ENCODE results near the gene CD96. TPM values are rescaled to one million over a fixed set of nuclear protein-coding genes. Genes with fewer than 3 reads are reported as not detected.
"Not testable (repeated sequence)": the region's sequence is repeated elsewhere in the genome, so short reads cannot be mapped to it uniquely, and the experiment has no call there.

The CD96 gene
- total RNA-seq, 3 donors from 2014 or later, result 4.1 to 6.6 (median 5.4) TPM

GRCh38 chr3:111509308-111509707 lies 32.7 kb upstream of the CD96 start:
- intact Hi-C loops (cut with DNase I, micrococcal nuclease), result no loop called here
- no peaks in the 10 kb centered on the region for H3K4me1 ChIP-seq (ENCODE audit: low read depth)
- no peaks in the 10 kb centered on the region for H3K36me3 ChIP-seq (ENCODE audit: low read depth)
- DNase-seq (no peak), ATAC-seq (no peak)
- no peak overlapping the region for H3K4me3 ChIP-seq
- TF ChIP-seq, protein P1, sequence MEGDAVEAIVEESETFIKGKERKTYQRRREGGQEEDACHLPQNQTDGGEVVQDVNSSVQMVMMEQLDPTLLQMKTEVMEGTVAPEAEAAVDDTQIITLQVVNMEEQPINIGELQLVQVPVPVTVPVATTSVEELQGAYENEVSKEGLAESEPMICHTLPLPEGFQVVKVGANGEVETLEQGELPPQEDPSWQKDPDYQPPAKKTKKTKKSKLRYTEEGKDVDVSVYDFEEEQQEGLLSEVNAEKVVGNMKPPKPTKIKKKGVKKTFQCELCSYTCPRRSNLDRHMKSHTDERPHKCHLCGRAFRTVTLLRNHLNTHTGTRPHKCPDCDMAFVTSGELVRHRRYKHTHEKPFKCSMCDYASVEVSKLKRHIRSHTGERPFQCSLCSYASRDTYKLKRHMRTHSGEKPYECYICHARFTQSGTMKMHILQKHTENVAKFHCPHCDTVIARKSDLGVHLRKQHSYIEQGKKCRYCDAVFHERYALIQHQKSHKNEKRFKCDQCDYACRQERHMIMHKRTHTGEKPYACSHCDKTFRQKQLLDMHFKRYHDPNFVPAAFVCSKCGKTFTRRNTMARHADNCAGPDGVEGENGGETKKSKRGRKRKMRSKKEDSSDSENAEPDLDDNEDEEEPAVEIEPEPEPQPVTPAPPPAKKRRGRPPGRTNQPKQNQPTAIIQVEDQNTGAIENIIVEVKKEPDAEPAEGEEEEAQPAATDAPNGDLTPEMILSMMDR (IDR thresholded peaks at IDR 0.05), result no peak
- H3K9me3 ChIP-seq, result no peaks in the 10 kb centered on the region

DNA sequence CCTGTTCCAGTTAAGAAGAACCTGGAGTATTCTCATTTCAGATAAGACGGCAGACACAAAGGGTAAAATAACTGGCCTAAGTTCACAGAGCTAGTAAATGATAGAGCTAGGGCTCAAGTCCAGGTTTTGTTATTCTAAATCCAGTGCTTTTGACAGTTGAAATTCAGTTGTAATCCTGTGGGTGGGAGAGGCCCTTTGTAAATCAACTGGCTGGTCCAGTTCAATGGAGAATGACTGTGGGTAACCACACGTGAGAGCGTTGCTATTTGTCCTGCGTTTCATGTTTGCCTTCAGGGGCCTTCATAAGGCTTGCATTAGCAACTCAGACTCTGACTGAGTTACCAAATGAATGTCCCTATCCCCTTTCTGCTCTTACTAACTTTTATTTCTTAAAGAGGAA lies 24.2 kb upstream of the CD96 start:
- DNase-seq, result no peak
- H3K4me3 ChIP-seq, result no peak overlapping the region
- intact Hi-C loops (cut with DNase I, micrococcal nuclease), result no loop called here
- no peaks in the 10 kb centered on the region for H3K36me3 ChIP-seq (ENCODE audit: low read depth)
- no peaks in the 10 kb centered on the region for H3K9me3 ChIP-seq
- no peak for ATAC-seq
- no peaks in the 10 kb centered on the region for H3K4me1 ChIP-seq (ENCODE audit: low read depth)
- TF ChIP-seq, protein P1 (IDR thresholded peaks at IDR 0.05), result no peak

GRCh38 chr3:111519178-111519855 lies 22.7 kb upstream of the CD96 start:
- TF ChIP-seq, protein P1 (IDR thresholded peaks at IDR 0.05), result no peak
- Histone ChIP-seq H3K4me3 (no peak overlapping the region), H3K4me1 (ENCODE audit: low read depth) (no peaks in the 10 kb centered on the region), H3K36me3 (ENCODE audit: low read depth) (no peaks in the 10 kb centered on the region), H3K9me3 (no peaks in the 10 kb centered on the region)
- ATAC-seq (no peak), DNase-seq (no peak)
- intact Hi-C loops (cut with DNase I, micrococcal nuclease), result no loop called here

DNA sequence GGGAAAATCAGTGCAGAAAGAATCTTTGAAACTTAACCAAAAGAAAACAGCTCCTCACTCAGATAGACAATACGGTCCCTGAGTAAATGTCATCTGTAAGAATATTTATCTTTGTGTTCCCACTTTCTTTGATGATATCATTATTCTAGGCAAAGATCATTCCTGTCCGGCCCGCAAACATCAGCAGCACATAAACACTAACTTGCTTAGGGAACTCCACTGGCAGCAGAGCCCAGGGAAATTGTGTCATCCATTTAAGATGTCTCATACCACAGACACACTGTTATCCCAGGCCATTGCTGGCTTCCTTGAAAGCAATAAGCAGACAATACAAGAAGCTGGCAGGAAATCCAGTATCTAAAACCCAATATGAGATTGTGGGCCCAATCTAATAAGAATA lies 20.1 kb upstream of the CD96 start:
- Histone ChIP-seq H3K9me3 (no peaks in the 10 kb centered on the region), H3K36me3 (ENCODE audit: low read depth) (no peaks in the 10 kb centered on the region), H3K4me3 (no peak overlapping the region), H3K4me1 (ENCODE audit: low read depth) (no peaks in the 10 kb centered on the region)
- ATAC-seq (no peak), DNase-seq (no peak)
- intact Hi-C loops (cut with DNase I, micrococcal nuclease), result no loop called here
- TF ChIP-seq, protein P1 (IDR thresholded peaks at IDR 0.05), result no peak

DNA sequence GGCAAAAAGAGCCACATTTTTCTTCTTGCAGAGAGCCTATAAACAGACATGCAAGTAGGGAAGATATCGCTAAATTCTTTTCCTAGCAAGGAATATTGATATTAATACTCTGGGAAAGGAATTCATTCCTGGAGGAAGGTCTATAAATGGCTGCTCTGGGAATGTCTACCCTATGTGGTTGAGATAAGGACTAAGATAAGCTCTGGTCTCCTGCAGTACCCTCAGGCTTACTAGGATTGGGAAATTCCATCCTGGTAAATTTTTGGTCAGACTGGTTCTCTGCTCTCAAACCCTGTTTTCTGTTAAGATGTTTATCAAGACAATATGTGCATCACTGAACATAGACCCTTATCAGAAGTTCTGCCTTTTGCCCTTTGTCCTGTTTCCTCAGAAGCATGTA lies 17.5 kb upstream of the CD96 start:
- H3K36me3 ChIP-seq (ENCODE audit: low read depth); DNase-seq; ATAC-seq; H3K4me3 ChIP-seq; H3K4me1 ChIP-seq (ENCODE audit: low read depth); H3K9me3 ChIP-seq; intact Hi-C loops (cut with DNase I, micrococcal nuclease): not testable (repeated sequence)

DNA sequence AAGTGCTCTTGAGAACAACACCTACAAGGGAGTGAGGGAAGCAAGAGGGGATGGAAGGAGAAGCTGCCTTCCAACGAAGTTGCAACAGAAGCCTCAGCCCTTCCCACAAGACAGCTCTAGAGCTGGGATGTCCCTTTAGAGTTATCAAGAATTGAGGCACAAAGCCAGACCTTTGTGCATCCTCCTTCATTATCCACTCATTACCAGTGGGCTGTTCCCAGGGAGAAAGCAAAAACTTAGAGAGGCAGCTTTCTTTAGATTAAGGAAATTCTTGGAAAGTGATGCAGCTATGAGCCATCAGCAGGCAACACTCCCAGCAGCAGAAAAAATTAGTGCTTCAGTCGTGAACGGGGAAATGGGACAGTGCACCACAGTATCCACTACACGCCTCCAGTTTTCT lies 10.6 kb upstream of the CD96 start:
- no peak for ATAC-seq
- no peak overlapping the region for H3K4me3 ChIP-seq
- TF ChIP-seq, protein P1 (IDR thresholded peaks at IDR 0.05), result no peak
- H3K36me3 ChIP-seq (ENCODE audit: low read depth), result no peaks in the 10 kb centered on the region
- H3K9me3 ChIP-seq, result no peaks in the 10 kb centered on the region
- DNase-seq, result no peak
- no peaks in the 10 kb centered on the region for H3K4me1 ChIP-seq (ENCODE audit: low read depth)
- intact Hi-C loops (cut with DNase I, micrococcal nuclease), result no loop called here
